Ishikawa (cell line): Measurements from ENCODE around the gene PRICKLE4.

Source experiments
- CEBPB ChIP-seq: IDR thresholded peaks from 2 replicates; pipeline ENCODE4 v1.6.1; 2012
- CREB1 ChIP-seq: IDR thresholded peaks from 2 replicates; pipeline ENCODE4 v1.6.1; 2012; ENCODE audit warnings: low read depth
- EGR1 ChIP-seq: IDR thresholded peaks from 2 replicates; pipeline ENCODE4 v1.6.1; 2012
- EP300 ChIP-seq: IDR thresholded peaks from 2 replicates; pipeline ENCODE4 v1.6.1; 2012; ENCODE audit warnings: borderline replicate concordance
- FOXM1 ChIP-seq: IDR thresholded peaks from 2 replicates; pipeline ENCODE4 v1.6.1; 2012; ENCODE audit warnings: low read depth, borderline replicate concordance
- MAX ChIP-seq: IDR thresholded peaks from 2 replicates; pipeline ENCODE4 v1.6.1; 2012
- RAD21 ChIP-seq: IDR thresholded peaks from 2 replicates; pipeline ENCODE4 v1.6.1; 2012; ENCODE audit warnings: low read depth
- REST ChIP-seq: IDR thresholded peaks from 2 replicates; pipeline ENCODE4 v1.6.1; 2012; ENCODE audit warnings: low read depth, mild to moderate bottlenecking
- TAF1 ChIP-seq: IDR thresholded peaks from 2 replicates; pipeline ENCODE4 v1.6.1; 2012; ENCODE audit warnings: low read depth, mild to moderate bottlenecking
- TEAD4 ChIP-seq: IDR thresholded peaks from 2 replicates; pipeline ENCODE4 v1.6.1; 2012
- USF1 ChIP-seq: IDR thresholded peaks from 2 replicates; pipeline ENCODE4 v1.6.1; 2012
- YY1 ChIP-seq: IDR thresholded peaks from 2 replicates; pipeline ENCODE4 v1.6.1; 2012; ENCODE audit warnings: low read depth
- ZBTB7A ChIP-seq: IDR thresholded peaks from 2 replicates; pipeline ENCODE4 v1.6.1; 2012; ENCODE audit warnings: low read depth

GRCh38 chr6:41778895-41779294 is 1.7 kb upstream of the PRICKLE4 start:
- TF ChIP-seq USF1 (no peak), YY1 (no peak), REST (no peak), FOXM1 (no peak), RAD21 (no peak), EGR1 (no peak), TAF1 (no peak), EP300 (no peak), MAX (no peak), TEAD4 (no peak), CEBPB (no peak), CREB1 (no peak), ZBTB7A (no peak)
